ENCODE data around the gene ZDHHC4.

ZDHHC4 gene

DNA sequence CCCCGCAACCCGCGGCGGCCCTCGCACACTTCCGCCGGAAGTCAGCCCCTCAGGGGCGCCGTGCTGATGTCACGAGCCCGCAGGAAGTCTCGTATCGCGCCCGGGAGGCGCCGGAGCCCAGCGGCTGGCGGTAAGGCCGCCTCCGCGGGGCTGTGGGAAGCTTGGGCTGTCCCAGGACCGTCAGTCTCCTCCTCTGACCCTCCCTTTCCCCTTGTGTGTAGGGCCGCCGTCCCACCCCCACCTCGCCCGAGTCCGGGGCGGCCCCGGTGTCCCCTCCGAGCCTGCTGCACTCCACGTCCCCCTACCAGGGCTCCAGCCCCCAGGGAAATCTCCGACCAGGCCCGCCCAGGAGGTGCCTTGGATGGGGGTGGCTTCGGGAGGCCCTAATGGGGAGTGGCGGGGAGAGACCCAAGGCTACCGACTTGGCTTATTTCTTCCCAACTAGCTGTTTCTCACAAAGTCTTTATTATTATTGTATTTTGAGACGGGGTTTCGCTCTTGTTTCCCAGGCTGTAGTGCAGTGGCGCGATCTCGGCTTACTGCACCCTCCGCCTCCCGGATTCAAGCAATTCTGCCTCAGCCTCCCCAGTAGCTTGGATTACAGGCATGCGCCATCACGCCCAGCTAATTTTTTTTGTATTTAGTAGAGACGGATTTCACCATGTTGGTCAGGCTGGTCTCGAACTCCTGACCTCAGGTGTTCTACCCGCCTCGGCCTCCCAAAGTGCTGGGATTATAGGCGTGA, at the start of gene ZDHHC4:
Gene ZDHHC4 (plus strand): TSS at position 86 of the 745 bp plus-strand sequence. CDS start 3,108 bp downstream, outside the sequence.
- peak; percentile 95 for DNase-seq (ENCODE audit: low spot score)

- no peak for DNase-seq (ENCODE audit: low spot score)
These were observed 48.7 kb upstream of the ZDHHC4 start for GRCh38 chr7:6528401-6529130.

- DNase-seq (ENCODE audit: low spot score): no peak
These were observed 47.6 kb upstream of the ZDHHC4 start for GRCh38 chr7:6529643-6530042.

DNA sequence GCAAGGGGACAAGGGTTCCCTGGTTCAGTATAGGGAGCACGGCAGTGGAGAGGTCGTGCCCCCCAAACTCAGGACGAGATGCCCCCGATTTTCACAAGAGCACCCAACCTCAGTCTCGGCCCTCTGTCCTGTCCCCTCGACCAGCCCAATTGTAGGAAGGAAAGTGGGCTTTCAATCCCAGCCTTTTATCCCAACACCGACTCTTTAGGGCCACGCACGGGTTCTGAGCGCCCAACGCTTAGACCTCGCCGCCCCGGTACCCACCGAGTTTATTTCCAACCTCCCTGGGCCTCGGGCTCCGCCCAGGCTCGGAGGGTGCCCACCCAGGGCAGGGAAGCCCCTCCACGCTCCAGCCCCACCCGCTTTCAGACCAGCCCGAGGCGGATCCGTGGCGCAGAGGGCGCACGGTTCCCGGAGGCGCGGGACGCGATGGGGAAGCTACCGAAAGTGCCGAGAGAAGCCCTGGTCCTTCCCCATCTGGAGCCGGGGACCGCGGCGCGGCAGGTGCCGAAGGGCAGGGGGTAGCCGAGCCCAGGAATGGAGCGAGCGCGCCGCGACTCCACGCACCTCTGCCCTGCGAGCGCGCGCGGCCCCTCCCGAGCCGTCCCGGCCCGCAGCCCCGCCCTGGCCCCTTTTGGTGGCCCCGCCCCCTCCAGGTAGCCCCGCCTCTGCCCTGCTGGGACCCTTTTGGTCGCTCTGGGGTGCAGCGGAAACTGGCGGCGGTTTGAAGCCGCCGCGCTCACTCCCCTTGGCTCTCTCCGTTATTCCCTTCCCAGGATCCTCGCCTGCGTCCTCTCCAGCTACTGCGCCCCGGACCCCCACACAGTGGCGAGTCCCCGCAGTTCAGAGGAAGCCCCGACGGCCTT, 46.4 kb upstream of the ZDHHC4 start:
- no peak for DNase-seq (ENCODE audit: low spot score)

GRCh38 chr7:6531492-6532279, 45.6 kb upstream of the ZDHHC4 start:
- no peak for DNase-seq (ENCODE audit: low spot score)

DNA sequence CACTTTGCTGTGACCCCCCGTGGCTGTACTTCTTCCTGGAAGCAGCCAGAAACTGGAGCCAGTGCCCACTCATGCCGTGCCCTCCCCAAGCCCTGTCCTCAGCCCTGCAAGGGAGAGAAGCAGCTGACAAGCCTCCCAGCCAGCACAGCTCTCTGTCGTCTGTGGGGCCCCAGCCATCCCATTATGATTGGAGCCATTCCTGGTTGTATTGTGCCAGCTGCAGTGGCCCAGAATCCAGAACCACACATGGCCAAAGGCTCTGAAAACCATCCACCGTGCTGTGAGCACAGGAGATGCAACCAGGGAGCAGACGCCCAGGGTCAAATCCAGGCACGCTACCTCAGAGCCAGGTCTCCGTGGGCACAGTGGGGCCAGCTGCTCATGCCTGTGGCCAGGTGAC, 44.7 kb upstream of the ZDHHC4 start:
- no peak for DNase-seq (ENCODE audit: low spot score)

GRCh38 chr7:6533893-6534495, 43.3 kb upstream of the ZDHHC4 start:
- DNase-seq (ENCODE audit: low spot score): no peak

GRCh38 chr7:6536262-6537260, 40.7 kb upstream of the ZDHHC4 start:
- peak; percentile 53 for DNase-seq (ENCODE audit: low spot score)

- no peak for DNase-seq (ENCODE audit: low spot score)
These were observed 34.9 kb upstream of the ZDHHC4 start for GRCh38 chr7:6542368-6542767.

DNA sequence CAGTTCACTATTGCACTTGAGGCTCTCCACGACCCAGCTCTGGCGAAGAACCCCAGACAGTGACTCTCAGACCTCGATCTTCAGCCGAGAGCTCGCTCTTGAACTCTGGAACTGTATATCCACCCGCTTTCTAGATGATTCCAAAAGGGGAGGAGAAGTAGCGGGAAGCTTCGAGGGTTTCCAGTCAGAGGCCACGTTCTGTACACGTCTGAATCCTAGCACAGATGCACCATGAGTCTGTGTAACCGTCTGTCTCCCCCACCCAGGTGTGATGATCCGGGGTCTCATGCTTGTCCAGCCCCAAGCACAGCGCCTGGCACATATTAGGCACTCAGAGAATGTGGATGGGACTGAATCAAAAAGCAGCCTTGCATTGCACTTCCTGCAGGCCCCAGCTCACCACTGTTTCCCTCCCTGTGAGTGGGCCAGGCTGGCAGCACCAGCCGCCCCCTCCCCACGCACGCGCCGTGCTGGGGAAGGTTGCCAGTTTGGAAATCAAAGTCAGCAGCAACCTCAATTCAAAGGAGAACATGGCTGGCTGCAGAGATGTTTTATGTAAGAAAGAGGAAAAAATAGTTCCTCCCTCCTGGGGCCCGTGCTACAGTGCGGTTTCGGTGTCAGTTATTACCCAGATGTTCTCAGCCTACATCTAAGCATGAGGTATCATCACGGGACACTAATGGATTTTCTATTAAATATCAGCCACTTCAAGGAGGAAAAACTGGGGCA, 31.7 kb upstream of the ZDHHC4 start:
- DNase-seq (ENCODE audit: low spot score): no peak

- no peak for DNase-seq (ENCODE audit: low spot score)
These were observed 30.6 kb upstream of the ZDHHC4 start for GRCh38 chr7:6546498-6547251.

GRCh38 chr7:6547400-6547799, 29.9 kb upstream of the ZDHHC4 start:
- no peak for DNase-seq (ENCODE audit: low spot score)

DNA sequence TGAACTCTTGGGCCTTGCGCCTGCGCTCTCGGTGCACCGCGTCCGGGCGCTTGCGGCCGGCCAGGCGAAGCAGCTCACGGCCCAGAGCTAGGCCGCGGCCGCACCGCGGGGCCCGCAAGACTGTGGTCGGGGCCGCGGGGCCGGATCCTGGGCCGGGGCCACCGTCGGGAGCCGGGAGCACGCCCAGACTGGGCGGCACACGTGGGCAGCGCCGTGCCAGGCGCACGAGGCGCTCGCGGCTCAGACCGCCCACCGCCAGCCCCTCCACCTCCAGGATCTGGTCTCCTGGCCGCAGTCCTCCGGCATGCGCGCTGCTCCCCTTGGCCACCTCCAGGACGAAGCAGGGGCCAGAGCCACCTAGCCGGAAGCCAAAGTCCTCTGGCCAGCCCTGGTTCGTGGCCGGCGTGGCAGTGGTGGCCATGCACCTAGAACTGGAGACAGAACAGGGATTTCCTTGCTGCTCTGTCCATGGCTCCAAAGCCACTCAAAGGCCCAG, 26.2 kb upstream of the ZDHHC4 start, which contains the start of gene GRID2IP:
Gene GRID2IP (minus strand): TSS at position 446 of the 496 bp plus-strand sequence. CDS start 25 bp downstream, at position 421.
- DNase-seq (ENCODE audit: low spot score): no peak

- DNase-seq (ENCODE audit: low spot score): no peak
These were observed 23.7 kb upstream of the ZDHHC4 start for GRCh38 chr7:6553448-6554044.

- no peak for DNase-seq (ENCODE audit: low spot score)
These were observed 22.4 kb upstream of the ZDHHC4 start for GRCh38 chr7:6554848-6555247.

DNA sequence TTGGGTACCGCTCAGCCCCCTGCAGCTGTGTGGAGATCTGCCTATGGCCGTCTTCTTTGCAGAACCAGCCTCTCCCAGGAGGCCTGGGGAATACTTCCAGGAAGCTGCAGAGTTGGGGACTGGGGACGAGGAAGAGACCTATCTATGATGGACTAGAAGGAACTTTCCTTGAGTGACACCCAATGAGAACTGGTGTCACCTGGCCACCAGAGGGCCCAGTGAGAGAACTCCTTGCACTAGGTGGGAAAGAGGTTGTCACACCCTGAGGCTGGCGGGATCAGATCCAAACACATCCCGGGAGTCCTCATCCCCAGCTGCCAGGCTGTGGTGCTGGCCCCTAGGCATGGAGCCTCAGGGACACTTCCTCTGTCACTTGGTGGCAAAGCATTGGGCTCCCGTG, 21.1 kb upstream of the ZDHHC4 start:
- peak; percentile 69 for DNase-seq (ENCODE audit: low spot score)

- DNase-seq (ENCODE audit: low spot score): peak; percentile 73
These were observed 18.4 kb upstream of the ZDHHC4 start for GRCh38 chr7:6558837-6559236.

GRCh38 chr7:6559896-6560295, 17.4 kb upstream of the ZDHHC4 start:
- DNase-seq (ENCODE audit: low spot score): no peak

Measured in HuH-7.5 (cell line).